ENCODE data around the gene SLC35F3.
A peak's percentile ranks its signal among the peaks of the same experiment; 100 is the strongest.
"Not testable (repeated sequence)": the region's sequence is repeated elsewhere in the genome, so short reads cannot be mapped to it uniquely, and the experiment has no call there.

Gene SLC35F3

GRCh38 chr1:234246638-234247116 lies 342.2 kb downstream of the SLC35F3 start:
- no peak for DNase-seq (ENCODE audit: low read depth in 2 of 3, low spot score in 1 of 3)

GRCh38 chr1:234247746-234248145 lies 343.3 kb downstream of the SLC35F3 start:
- DNase-seq (ENCODE audit: low read depth in 2 of 3, low spot score in 1 of 3), result not testable (repeated sequence)

- DNase-seq (ENCODE audit: low read depth in 2 of 3, low spot score in 1 of 3), result no peak
These were observed 346.3 kb downstream of the SLC35F3 start for GRCh38 chr1:234250747-234251146.

GRCh38 chr1:234253732-234254131 lies 349.3 kb downstream of the SLC35F3 start:
- DNase-seq (ENCODE audit: low read depth in 2 of 3, low spot score in 1 of 3), result no peak

GRCh38 chr1:234256359-234256758 lies 351.9 kb downstream of the SLC35F3 start:
- no peak for DNase-seq (ENCODE audit: low read depth in 2 of 3, low spot score in 1 of 3)

GRCh38 chr1:234258071-234258470 lies 353.6 kb downstream of the SLC35F3 start:
- DNase-seq (ENCODE audit: low read depth in 2 of 3, low spot score in 1 of 3), result no peak

- peak in 1 of 3 donors; percentile 9 for DNase-seq (ENCODE audit: low read depth in 2 of 3, low spot score in 1 of 3)
These were observed 356.1 kb downstream of the SLC35F3 start for GRCh38 chr1:234260578-234260977.

- DNase-seq (ENCODE audit: low read depth in 2 of 3, low spot score in 1 of 3), result no peak
These were observed 357.1 kb downstream of the SLC35F3 start for GRCh38 chr1:234261545-234261944.

GRCh38 chr1:234262007-234262753 lies 357.7 kb downstream of the SLC35F3 start:
- DNase-seq (ENCODE audit: low read depth in 2 of 3, low spot score in 1 of 3), result no peak

GRCh38 chr1:234262754-234263105 lies 358.3 kb downstream of the SLC35F3 start:
- DNase-seq (ENCODE audit: low read depth in 2 of 3, low spot score in 1 of 3), result no peak

GRCh38 chr1:234264832-234265231 lies 360.4 kb downstream of the SLC35F3 start:
- DNase-seq (ENCODE audit: low read depth in 2 of 3, low spot score in 1 of 3), result no peak

GRCh38 chr1:234265321-234265720 lies 360.8 kb downstream of the SLC35F3 start:
- DNase-seq (ENCODE audit: low read depth in 2 of 3, low spot score in 1 of 3), result no peak

GRCh38 chr1:234265861-234266260 lies 361.4 kb downstream of the SLC35F3 start:
- DNase-seq (ENCODE audit: low read depth in 2 of 3, low spot score in 1 of 3), result no peak

GRCh38 chr1:234270093-234270492 lies 365.6 kb downstream of the SLC35F3 start:
- DNase-seq (ENCODE audit: low read depth in 2 of 3, low spot score in 1 of 3), result no peak

GRCh38 chr1:234270581-234271242 lies 366.2 kb downstream of the SLC35F3 start:
- no peak for DNase-seq (ENCODE audit: low read depth in 2 of 3, low spot score in 1 of 3)

GRCh38 chr1:234271243-234271606 lies 366.7 kb downstream of the SLC35F3 start:
- no peak for DNase-seq (ENCODE audit: low read depth in 2 of 3, low spot score in 1 of 3)

- no peak for DNase-seq (ENCODE audit: low read depth in 2 of 3, low spot score in 1 of 3)
These were observed 368.3 kb downstream of the SLC35F3 start for GRCh38 chr1:234272656-234273312.

- DNase-seq (ENCODE audit: low read depth in 2 of 3, low spot score in 1 of 3), result no peak
These were observed 369.5 kb downstream of the SLC35F3 start for GRCh38 chr1:234273981-234274380.

- DNase-seq (ENCODE audit: low read depth in 2 of 3, low spot score in 1 of 3), result no peak
These were observed 371.8 kb downstream of the SLC35F3 start for GRCh38 chr1:234276151-234276788.

GRCh38 chr1:234277161-234277868 lies 372.8 kb downstream of the SLC35F3 start:
- no peak for DNase-seq (ENCODE audit: low read depth in 2 of 3, low spot score in 1 of 3)

- DNase-seq (ENCODE audit: low read depth in 2 of 3, low spot score in 1 of 3), result no peak
These were observed 374.5 kb downstream of the SLC35F3 start for GRCh38 chr1:234279021-234279420.

All from stimulated activated CD4-positive, alpha-beta T cell treated with anti-CD3 and anti-CD28 coated beads, Interleukin-12 subunit alpha, Interleukin-12 subunit beta, amount 100 ng/mL, for 48 hours (primary cell).